Measurements from ENCODE around the gene ANKRD18A. TPM values are rescaled to one million over a fixed set of nuclear protein-coding genes. Genes with fewer than 3 reads are reported as not detected.
"Not testable (repeated sequence)": the region's sequence is repeated elsewhere in the genome, so short reads cannot be mapped to it uniquely, and the experiment has no call there.

Gene ANKRD18A
- total and polyA plus RNA-seq, 2 of the 4 experiments (the other 2 are of a cell fraction) = not detected

- H2BK20ac ChIP-seq (ENCODE audit: low read depth, low read length); H3K4ac ChIP-seq (ENCODE audit: low read depth, low read length); H3K27me3 ChIP-seq (ENCODE audit: control insufficient read depth, insufficient read depth, low read length); H3K4me3 ChIP-seq (ENCODE audit: insufficient read depth, low read depth, low read length); in situ Hi-C loops (cut with MboI; ENCODE audit: low sequenced_read_pairs); H3K9me1 ChIP-seq (ENCODE audit: insufficient read depth, low read length); H3K18ac ChIP-seq (ENCODE audit: low read depth, low read length); H3K56ac ChIP-seq (ENCODE audit: extremely low read depth, insufficient read depth, low read length); H3K36me3 ChIP-seq (ENCODE audit: control insufficient read depth, insufficient read depth, low read length); POLR2A ChIA-PET (ENCODE audit: unreplicated experiment); H2AFZ ChIP-seq (replicated peaks; ENCODE audit: low read length, poor library complexity); H2AK9ac ChIP-seq (replicated peaks; ENCODE audit: low read depth, low read length, poor library complexity); H2AK5ac ChIP-seq (ENCODE audit: low read depth, low read length); dilution Hi-C loops (cut with HindIII; ENCODE audit: low sequenced_read_pairs, unreplicated experiment); H3K4me1 ChIP-seq (ENCODE audit: control insufficient read depth, insufficient read depth, low read length); H3K9me3 ChIP-seq (ENCODE audit: control insufficient read depth, insufficient read depth, low read length); H4K8ac ChIP-seq (ENCODE audit: low read depth in 2 of 2, low read length in 2 of 2); H4K5ac ChIP-seq (ENCODE audit: low read depth, low read length); H2BK5ac ChIP-seq (ENCODE audit: low read depth, low read length, poor library complexity, severe bottlenecking); H3K79me1 ChIP-seq (ENCODE audit: low read depth in 1 of 2, low read length in 2 of 2); H3K14ac ChIP-seq (replicated peaks; ENCODE audit: low read depth, low read length); intact Hi-C loops (cut with micrococcal nuclease); H2BK120ac ChIP-seq (ENCODE audit: low read depth, low read length); H2BK15ac ChIP-seq (ENCODE audit: low read depth, low read length); BruUV-seq (replicated peaks); H4K91ac ChIP-seq (ENCODE audit: insufficient read depth, low read depth, low read length); H3K23ac ChIP-seq (ENCODE audit: low read depth, low read length); ATAC-seq (ENCODE audit: low read depth); CTCF ChIA-PET; H3K27ac ChIP-seq (ENCODE audit: insufficient read depth, low read length); DNase-seq; H3K4me2 ChIP-seq (ENCODE audit: low read depth, low read length); H4K20me1 ChIP-seq (ENCODE audit: insufficient read depth, low read length); H3K9ac ChIP-seq (ENCODE audit: low read depth, low read length): not testable (repeated sequence)
- WGBS, 2 experiments (ENCODE audit: extremely low coverage in 2 of 2, insufficient read length in 1 of 2) = no CpG with 5 or more reads among the region's 1 CpG
Measured at GRCh38 chr9:38566048-38566447, 54.3 kb downstream of the ANKRD18A start.

GRCh38 chr9:38565178-38565577 is 55.2 kb downstream of the ANKRD18A start:
- H4K91ac ChIP-seq (ENCODE audit: insufficient read depth, low read depth, low read length); H3K4me1 ChIP-seq (ENCODE audit: control insufficient read depth, insufficient read depth, low read length); BruUV-seq (replicated peaks); H3K27ac ChIP-seq (ENCODE audit: insufficient read depth, low read length); H2AK5ac ChIP-seq (ENCODE audit: low read depth, low read length); H3K4me2 ChIP-seq (ENCODE audit: low read depth, low read length); H2BK120ac ChIP-seq (ENCODE audit: low read depth, low read length); H3K18ac ChIP-seq (ENCODE audit: low read depth, low read length); H3K23ac ChIP-seq (ENCODE audit: low read depth, low read length); intact Hi-C loops (cut with micrococcal nuclease); H4K5ac ChIP-seq (ENCODE audit: low read depth, low read length); H3K4ac ChIP-seq (ENCODE audit: low read depth, low read length); H3K9ac ChIP-seq (ENCODE audit: low read depth, low read length); H2BK5ac ChIP-seq (ENCODE audit: low read depth, low read length, poor library complexity, severe bottlenecking); H2BK20ac ChIP-seq (ENCODE audit: low read depth, low read length); H2AFZ ChIP-seq (replicated peaks; ENCODE audit: low read length, poor library complexity); H3K27me3 ChIP-seq (ENCODE audit: control insufficient read depth, insufficient read depth, low read length); POLR2A ChIA-PET (ENCODE audit: unreplicated experiment); H3K4me3 ChIP-seq (ENCODE audit: insufficient read depth, low read depth, low read length); H3K56ac ChIP-seq (ENCODE audit: extremely low read depth, insufficient read depth, low read length); H4K20me1 ChIP-seq (ENCODE audit: insufficient read depth, low read length); H4K8ac ChIP-seq (ENCODE audit: low read depth in 2 of 2, low read length in 2 of 2); H3K9me1 ChIP-seq (ENCODE audit: insufficient read depth, low read length); H3K9me3 ChIP-seq (ENCODE audit: control insufficient read depth, insufficient read depth, low read length); in situ Hi-C loops (cut with MboI; ENCODE audit: low sequenced_read_pairs); H3K79me1 ChIP-seq (ENCODE audit: low read depth in 1 of 2, low read length in 2 of 2); ATAC-seq (ENCODE audit: low read depth); H3K36me3 ChIP-seq (ENCODE audit: control insufficient read depth, insufficient read depth, low read length); H3K14ac ChIP-seq (replicated peaks; ENCODE audit: low read depth, low read length); dilution Hi-C loops (cut with HindIII; ENCODE audit: low sequenced_read_pairs, unreplicated experiment); H2BK15ac ChIP-seq (ENCODE audit: low read depth, low read length); CTCF ChIA-PET; DNase-seq; H2AK9ac ChIP-seq (replicated peaks; ENCODE audit: low read depth, low read length, poor library complexity): not testable (repeated sequence)
- no CpG with 5 or more reads among the region's 4 CpGs for WGBS, 2 experiments (ENCODE audit: extremely low coverage in 2 of 2, insufficient read length in 1 of 2)

Data from IMR-90 (cell line).